ENCODE measurements around the gene GDI1.
A peak's percentile ranks its signal among the peaks of the same experiment; 100 is the strongest.

The GDI1 gene

GRCh38 chrX:154402622-154403127 is 34.3 kb upstream of the GDI1 start:
- no peak for DNase-seq (ENCODE audit: low read depth)
- TF ChIP-seq, protein P1, sequence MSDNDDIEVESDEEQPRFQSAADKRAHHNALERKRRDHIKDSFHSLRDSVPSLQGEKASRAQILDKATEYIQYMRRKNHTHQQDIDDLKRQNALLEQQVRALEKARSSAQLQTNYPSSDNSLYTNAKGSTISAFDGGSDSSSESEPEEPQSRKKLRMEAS (IDR thresholded peaks at IDR 0.05; ENCODE audit: low read depth, low read length): no peak
- TF ChIP-seq POLR2A (IDR thresholded peaks at IDR 0.05; ENCODE audit: extremely low read depth, insufficient read length): no peak
- no peak for TF ChIP-seq MYC (IDR thresholded peaks at IDR 0.05; ENCODE audit: low read depth, low read length)
- TF ChIP-seq, protein P2, sequence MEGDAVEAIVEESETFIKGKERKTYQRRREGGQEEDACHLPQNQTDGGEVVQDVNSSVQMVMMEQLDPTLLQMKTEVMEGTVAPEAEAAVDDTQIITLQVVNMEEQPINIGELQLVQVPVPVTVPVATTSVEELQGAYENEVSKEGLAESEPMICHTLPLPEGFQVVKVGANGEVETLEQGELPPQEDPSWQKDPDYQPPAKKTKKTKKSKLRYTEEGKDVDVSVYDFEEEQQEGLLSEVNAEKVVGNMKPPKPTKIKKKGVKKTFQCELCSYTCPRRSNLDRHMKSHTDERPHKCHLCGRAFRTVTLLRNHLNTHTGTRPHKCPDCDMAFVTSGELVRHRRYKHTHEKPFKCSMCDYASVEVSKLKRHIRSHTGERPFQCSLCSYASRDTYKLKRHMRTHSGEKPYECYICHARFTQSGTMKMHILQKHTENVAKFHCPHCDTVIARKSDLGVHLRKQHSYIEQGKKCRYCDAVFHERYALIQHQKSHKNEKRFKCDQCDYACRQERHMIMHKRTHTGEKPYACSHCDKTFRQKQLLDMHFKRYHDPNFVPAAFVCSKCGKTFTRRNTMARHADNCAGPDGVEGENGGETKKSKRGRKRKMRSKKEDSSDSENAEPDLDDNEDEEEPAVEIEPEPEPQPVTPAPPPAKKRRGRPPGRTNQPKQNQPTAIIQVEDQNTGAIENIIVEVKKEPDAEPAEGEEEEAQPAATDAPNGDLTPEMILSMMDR (IDR thresholded peaks at IDR 0.05; ENCODE audit: low read depth, low read length): no peak
- no peak overlapping the region for H3K4me3 ChIP-seq (ENCODE audit: low read depth, low read length)

GRCh38 chrX:154403192-154403591 is 33.8 kb upstream of the GDI1 start:
- H3K4me3 ChIP-seq (ENCODE audit: low read depth, low read length): no peak overlapping the region
- TF ChIP-seq, protein P1 (IDR thresholded peaks at IDR 0.05; ENCODE audit: low read depth, low read length): no peak
- TF ChIP-seq MYC (IDR thresholded peaks at IDR 0.05; ENCODE audit: low read depth, low read length) (no peak), POLR2A (IDR thresholded peaks at IDR 0.05; ENCODE audit: extremely low read depth, insufficient read length) (no peak)
- TF ChIP-seq, protein P2 (IDR thresholded peaks at IDR 0.05; ENCODE audit: low read depth, low read length): no peak
- DNase-seq (ENCODE audit: low read depth): no peak

DNA sequence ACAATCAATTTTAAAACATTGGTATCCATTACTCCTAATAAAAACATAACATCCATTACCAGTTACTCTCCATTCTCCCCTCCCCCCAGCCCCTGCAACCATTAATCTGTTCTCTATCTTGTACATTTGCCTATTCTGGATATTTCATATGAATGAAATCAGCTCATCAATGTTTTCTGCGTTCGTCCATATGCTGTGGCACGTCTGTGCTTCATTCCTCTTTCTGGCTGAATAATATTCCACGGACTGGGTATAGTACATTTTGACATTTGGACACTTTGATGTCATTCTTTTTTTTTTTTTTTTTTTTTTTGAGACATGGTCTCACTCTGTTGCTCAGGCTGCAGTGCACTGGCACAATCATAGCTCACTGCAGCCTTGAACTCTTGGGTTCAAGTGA is 33.1 kb upstream of the GDI1 start:
- no peak for TF ChIP-seq POLR2A (IDR thresholded peaks at IDR 0.05; ENCODE audit: extremely low read depth, insufficient read length)
- TF ChIP-seq, protein P1 (IDR thresholded peaks at IDR 0.05; ENCODE audit: low read depth, low read length): no peak
- TF ChIP-seq, protein P2 (IDR thresholded peaks at IDR 0.05; ENCODE audit: low read depth, low read length): no peak
- TF ChIP-seq MYC (IDR thresholded peaks at IDR 0.05; ENCODE audit: low read depth, low read length): no peak
- H3K4me3 ChIP-seq (ENCODE audit: low read depth, low read length): no peak overlapping the region
- no peak for DNase-seq (ENCODE audit: low read depth)

GRCh38 chrX:154404625-154405192 is 32.2 kb upstream of the GDI1 start:
- TF ChIP-seq MYC (IDR thresholded peaks at IDR 0.05; ENCODE audit: low read depth, low read length): no peak
- TF ChIP-seq, protein P2 (IDR thresholded peaks at IDR 0.05; ENCODE audit: low read depth, low read length): no peak
- TF ChIP-seq, protein P1 (IDR thresholded peaks at IDR 0.05; ENCODE audit: low read depth, low read length): no peak
- no peak for TF ChIP-seq POLR2A (IDR thresholded peaks at IDR 0.05; ENCODE audit: extremely low read depth, insufficient read length)
- no peak overlapping the region for H3K4me3 ChIP-seq (ENCODE audit: low read depth, low read length)
- DNase-seq (ENCODE audit: low read depth): no peak

GRCh38 chrX:154408659-154409221 is 28.2 kb upstream of the GDI1 start:
- TF ChIP-seq POLR2A (IDR thresholded peaks at IDR 0.05; ENCODE audit: extremely low read depth, insufficient read length): peak; percentile 15
- TF ChIP-seq, protein P2 (IDR thresholded peaks at IDR 0.05; ENCODE audit: low read depth, low read length): no peak
- no peak for DNase-seq (ENCODE audit: low read depth)
- peak overlapping the region; percentile 49 for H3K4me3 ChIP-seq (ENCODE audit: low read depth, low read length)

Data from NB4 (cell line).